GM21529 (cell line): ENCODE results near the gene ZC3H4.
"Not testable (repeated sequence)": the region's sequence is repeated elsewhere in the genome, so short reads cannot be mapped to it uniquely, and the experiment has no call there.

ENCODE experiments used
- ATAC-seq: cut with Tn5 transposase; IDR thresholded peaks from one replicate; pipeline ENCODE4 v1.9.1; 2021; ENCODE audit not compliant: unreplicated experiment

Gene ZC3H4

GRCh38 chr19:47109177-47109540 is 4.4 kb downstream of the ZC3H4 start:
- ATAC-seq: no peak

DNA sequence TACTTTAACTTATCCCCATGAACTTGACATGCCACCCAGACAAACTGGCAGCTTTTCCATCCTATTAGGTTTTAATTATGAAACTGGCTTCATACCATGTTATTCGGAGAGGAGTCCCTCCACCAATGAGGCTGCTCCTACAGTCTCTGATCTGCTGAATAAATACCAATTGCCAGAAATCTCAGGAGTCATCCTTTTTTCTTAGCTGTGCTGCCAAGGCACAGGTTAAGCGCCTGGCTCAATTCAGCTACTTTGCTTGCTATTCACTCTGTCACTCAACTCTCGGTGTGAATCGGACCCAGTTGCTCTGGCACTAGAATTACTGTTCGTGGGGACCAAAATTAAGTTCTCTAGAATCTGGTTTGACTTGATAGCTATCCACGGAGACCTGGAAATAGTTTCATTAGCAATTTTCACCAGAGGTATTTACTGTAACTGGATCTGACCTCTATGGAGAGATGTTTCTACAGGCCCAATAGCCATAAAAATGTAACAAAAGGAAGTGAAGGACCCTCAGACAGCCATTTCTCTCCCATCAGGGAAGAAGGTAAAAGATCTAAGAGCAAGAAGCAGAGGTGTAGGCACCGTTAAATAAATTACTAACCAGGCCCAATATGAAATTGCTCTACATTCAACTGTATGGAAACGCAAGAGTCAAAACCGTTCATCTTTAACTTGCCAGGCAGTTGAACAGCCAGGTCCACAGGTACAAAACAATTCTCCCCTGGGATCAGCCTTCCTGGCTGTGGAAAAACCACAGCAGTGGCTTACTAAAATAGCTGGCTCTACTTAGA is 5.4 kb downstream of the ZC3H4 start:
- no peak for ATAC-seq

DNA sequence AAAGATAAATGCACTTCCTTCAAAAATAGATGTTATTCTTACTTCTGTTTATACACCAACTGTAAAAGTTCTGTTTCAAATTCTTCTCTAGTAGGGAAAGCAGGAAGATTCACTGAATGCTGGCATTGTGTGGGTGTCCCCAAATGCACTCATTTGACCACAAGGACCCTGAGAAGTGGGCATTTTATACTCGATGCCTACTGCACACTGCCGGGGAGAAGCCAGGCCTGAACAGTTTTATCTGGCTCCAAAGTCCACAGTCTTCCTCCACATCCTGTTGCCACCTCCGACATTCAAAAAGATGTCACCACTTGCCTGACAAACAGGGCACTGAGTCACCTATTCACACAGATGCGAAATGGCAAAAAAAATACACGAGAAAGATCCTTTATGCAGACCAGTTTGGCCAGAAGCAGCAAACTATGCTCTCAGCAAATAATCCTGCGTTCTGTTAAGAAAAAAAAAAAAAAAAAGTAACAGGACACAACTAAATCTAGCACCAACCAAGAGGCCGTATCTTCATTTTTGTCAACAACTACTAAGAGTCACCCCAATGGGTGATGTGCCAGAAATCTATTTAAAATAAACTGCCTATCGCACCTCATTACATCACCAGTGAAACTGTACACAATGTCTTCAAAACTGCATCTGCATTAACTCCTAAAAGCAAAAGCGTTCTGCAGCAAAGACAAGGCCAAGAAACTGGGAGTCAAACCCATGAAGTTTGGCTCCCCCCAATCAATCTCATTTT is 6.2 kb downstream of the ZC3H4 start:
- no peak for ATAC-seq

- ATAC-seq: no peak
Measured at GRCh38 chr19:47106821-47107201, 6.8 kb downstream of the ZC3H4 start.

DNA sequence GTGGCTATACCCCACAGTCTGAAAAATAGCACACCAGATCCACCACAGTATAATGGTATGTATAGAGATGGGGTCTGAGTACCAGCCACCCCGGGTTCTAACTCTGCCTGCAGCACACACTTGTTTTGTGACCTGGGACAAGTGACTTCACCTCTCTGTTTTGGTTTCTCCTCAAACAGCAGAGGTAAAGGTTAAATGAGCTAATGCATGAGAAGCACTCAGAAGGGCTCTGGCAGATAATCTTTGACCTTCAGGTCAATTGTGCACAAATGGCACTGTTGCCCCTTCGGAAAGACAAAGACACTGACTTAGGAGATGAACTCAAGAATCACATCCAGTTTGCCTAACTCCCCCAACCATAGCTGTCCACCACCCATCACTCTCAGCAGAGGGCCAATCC is 7.7 kb downstream of the ZC3H4 start:
- ATAC-seq: no peak

DNA sequence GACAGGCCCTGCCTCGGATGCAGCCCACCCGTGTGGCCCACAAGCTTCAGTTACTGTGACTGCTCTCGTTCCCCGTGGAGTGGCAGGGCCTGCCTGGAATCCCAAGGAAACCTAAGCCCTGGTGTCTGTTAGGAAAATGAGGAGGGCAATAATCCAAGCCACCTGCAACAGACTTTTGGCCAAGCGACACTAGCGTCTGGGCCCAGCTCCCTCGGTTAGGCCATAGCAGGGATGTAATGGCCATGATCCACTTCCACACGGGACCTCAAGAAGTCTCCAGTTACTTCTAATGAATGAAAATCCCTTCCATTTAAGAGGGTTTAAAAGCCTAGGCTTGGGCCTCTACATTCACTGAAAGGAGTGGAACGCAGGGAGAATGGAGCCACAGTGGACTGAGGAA is 8.9 kb downstream of the ZC3H4 start:
- ATAC-seq: no peak

DNA sequence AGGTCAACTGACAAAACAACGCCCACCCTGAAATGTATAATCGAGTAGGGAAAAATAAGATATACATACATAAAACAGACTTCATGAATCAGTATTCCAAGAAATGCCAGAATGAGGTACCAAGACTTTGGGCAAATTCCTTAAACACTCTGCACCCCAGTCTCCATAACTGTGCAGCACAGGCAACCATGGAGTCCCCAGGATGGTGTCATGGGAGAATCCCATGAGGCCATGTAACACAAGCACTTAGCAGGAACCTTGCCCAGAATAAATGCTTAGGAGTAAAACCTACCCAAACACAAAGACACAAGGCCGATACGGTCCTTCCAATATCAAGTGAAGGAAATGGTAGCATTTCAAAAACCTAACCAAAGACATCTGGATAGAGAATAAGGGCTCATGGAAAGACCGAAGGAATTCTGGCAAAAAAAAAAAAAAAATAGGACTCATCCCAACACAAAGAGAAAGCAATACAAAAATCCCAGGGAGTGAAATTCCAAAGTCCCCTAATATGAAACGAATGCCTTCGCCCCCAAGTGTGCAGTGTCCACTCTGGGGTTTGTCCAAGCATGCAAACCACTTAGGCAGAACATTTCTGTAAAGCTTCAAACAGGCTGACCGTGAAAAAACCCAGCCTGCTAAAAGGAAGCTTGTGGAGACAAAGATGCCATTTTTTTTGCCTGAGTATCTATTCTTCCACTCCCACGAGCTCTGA is 11.1 kb downstream of the ZC3H4 start:
- no peak for ATAC-seq

DNA sequence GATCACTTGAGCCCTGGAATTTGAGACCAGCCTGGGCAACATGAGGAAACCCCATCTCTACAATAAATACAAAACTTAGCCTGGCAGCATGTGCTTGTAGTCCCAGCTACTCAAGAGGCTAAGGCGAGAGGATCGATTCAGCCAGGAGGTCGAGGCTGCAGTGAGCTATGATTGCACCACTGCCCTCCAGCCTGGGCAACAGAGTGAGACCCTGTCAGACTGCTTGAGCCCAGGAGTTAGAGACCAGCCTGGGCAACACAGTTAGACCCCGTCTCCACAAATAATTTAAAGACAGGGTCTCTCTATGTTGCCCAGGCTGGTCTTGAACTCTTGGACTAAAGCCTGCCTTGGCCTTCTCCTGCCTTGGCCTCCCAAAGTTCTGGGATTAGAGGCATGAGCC is 12.5 kb downstream of the ZC3H4 start:
- not testable (repeated sequence) for ATAC-seq

GRCh38 chr19:47100290-47100689 is 13.3 kb downstream of the ZC3H4 start:
- ATAC-seq: no peak

DNA sequence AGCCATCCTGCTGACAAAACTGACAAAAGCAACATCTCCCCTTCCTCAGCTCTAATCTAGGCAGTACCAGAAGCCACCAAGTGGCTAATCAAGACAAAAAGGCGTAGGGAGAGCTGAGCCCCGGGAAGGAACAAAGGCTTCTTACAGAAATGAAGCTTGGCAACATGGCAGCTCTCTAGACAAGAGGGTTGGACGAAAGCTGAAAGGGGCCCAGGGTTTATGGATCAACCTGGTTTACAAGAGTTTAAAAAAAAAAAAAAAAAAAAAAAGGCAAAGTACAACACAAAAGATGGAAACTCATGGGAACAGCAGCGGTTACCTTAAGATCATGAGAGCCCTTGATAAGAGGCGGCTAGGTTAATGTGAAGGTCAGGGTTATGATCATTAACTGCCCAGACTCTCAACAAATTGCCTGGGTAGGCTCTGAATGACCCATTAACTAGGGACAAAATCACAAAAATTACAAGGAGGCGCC is 14.0 kb downstream of the ZC3H4 start:
- no peak for ATAC-seq

DNA sequence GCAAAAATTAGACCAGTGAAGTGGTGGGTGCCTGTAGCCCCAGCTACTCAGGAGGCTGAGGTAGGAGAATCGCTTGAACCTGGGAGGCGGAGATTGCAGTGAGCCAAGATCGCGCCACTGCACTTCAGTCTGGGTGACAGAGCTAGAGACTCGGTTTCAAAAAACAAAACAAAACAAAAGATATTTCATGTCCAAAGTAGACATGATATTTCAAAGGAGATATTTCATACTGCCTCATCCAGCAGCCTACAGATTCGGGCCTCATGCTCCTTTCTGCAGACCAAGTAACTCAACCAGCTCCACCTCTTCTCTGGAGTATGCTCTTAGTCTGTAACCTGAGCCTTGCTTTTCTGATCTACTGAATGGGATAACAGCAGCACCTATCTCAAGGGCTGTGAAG is 15.0 kb downstream of the ZC3H4 start:
- ATAC-seq: no peak

DNA sequence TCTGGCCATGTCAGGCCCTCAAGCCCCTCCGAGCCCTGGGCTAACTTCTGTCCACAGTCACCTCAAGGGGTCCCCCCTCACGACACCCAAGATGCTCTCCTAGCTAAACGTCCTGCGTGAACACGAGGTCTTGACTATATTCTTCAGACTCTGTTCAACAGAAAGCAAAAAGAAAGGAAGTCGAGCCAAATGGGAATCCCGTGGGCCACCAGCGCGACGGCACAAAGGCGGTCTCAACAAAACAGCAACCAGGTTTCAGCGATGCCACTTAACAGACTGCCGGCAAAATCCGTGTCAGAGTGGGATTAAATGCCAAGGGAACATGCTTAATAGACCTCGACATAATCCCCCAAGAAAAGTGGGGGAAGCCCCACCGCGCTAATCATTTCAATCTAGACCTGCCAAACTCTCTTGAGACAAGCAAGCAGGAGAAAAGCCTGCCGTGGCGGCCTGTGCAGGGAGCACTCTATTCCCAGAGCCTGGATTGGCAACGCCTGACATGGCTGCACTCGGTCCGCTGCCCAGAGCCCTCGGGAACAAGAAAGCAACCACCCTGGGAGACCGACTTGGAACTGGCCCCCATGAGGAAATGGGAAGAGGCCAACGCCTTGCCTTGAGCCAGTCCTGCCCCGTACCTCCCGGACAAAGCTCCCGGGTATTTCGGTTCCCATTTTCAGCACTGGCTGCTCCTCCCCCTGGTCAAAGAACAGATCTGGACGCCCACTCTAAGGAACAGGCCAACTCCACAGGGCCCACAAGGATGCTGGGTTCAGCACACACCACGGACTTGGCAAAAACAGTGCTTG is 16.0 kb downstream of the ZC3H4 start:
- no peak for ATAC-seq

- no peak for ATAC-seq
Measured at GRCh38 chr19:47096721-47097120, 16.9 kb downstream of the ZC3H4 start.

DNA sequence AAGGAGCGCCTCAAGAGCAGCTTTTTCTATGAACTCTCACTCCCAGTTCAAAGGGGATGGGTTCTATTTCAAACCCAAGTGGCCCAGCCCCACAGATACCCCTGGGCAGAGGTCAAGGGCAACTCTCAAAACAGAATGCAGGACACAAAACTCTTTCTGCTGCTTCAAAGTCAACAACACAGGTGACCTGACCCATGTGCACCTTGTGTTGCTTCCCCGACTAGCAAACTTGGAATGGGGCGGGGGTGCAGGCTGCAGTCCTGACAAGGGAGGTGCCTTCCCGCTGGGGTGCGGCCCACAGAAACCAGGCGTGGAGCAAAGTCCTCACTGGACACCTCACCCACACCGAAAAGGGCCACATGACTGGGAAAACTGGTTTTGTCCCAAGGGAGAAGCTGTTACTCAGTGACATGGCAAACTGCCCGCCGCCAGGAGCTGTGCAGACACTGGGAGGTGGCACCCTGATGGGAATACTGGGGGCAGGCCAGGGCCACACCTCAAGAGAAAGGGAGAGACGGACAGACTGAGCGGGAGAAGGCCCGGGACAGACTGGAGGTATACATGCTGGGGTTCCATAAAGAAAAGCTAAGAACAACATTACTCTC is 17.4 kb downstream of the ZC3H4 start:
- no peak for ATAC-seq

GRCh38 chr19:47095476-47096099 is 18.0 kb downstream of the ZC3H4 start:
- no peak for ATAC-seq

- no peak for ATAC-seq
Measured at GRCh38 chr19:47094557-47095475, 18.8 kb downstream of the ZC3H4 start.

DNA sequence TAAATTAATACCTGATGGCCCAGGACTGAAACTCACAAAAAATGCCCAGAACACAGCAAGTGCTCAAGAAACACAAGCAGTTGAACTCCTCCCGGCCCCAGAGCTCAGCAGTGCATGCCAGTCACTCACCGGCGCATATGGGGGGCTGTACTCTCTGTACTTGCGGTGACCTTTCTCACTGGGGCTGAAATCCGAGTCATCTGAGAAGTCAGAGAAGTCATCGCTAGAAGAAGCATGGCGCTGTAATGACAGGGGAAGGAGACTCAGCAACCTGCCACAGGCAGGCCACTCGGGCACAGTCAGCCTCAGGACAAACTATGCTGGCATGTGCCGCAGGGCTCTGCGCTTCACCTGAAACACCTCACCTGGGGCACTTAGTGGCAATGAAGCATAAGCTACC is 19.7 kb downstream of the ZC3H4 start:
- no peak for ATAC-seq

DNA sequence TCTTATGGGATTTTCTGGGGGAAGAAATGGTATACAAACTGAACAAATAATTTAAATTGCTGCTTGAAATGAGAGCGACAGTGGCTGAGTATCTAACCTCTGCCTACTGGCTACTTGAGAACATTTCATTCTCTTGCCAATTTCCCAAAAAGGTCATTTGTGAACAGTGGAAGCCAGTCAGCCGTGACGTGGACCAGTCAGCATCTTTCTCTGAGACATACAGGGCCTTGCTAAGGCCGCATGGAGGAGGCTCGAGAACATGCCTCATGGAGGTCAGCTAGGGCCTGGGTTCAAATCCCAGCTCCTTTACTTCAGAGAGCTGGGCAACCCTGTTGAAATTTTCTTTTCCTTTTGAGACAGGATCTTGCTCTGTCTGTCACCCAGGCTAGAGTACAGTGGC is 20.3 kb downstream of the ZC3H4 start:
- no peak for ATAC-seq

DNA sequence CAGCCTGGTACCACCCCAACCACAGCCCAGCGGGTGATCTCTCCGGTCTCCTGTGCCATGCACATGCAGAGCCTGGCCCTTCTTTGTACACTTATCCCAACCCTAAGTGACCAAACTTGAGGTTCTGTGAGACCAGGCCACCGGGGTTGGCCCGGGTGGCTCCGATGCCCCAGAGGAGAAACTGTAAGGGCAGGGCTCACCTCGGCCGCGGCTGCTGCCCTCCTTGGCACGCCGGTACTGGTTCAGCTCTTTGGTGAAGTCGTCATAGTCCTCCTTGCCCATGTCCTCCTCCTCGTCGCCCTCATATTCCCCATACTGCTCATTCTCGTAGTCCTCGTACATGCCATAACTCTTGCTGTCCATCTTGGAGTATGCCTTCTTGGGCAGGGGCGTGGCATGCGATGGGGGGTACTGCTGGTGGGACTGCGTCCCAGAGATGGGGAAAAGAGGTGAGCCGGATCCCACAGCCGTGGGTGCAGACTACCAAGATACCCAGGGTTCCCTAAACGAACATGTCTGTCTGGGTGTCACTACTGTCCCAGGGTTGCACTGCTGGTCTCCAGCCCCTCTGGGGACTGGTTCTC is 23.7 kb downstream of the ZC3H4 start:
- ATAC-seq: no peak
